K562 (cell line): ENCODE data around the gene RASL11A. TPM values are rescaled to one million over a fixed set of nuclear protein-coding genes. Genes with fewer than 3 reads are reported as not detected.

Experiments
- ATF3 ChIP-seq, 2 experiments: fragments of 450-650 bp in 1 of 2; sonication (generic) in 1 of 2; formaldehyde crosslinking in 1 of 2; IDR thresholded peaks in 1 of 2; conservative IDR thresholded peaks in 1 of 2; 2 replicates each; pipeline versions ENCODE4 v1.6.1 to v1.8.1; 2016 to 2023; ENCODE audit warnings: mild to moderate bottlenecking in 2 of 2, moderate library complexity in 2 of 2, inconsistent platforms in 1 of 2, missing genetic modification reagents in 1 of 2
- HMGN3 ChIP-seq: IDR thresholded peaks from 2 replicates; pipeline ENCODE4 v1.6.1; 2011; ENCODE audit warnings: borderline replicate concordance, low read depth, mild to moderate bottlenecking, mixed read lengths, low read length; ENCODE audit not compliant: insufficient read length; ENCODE audit errors: extremely low read depth
- JUN ChIP-seq, 2 experiments: sonication (generic) in 1 of 2; formaldehyde crosslinking in 1 of 2; IDR thresholded peaks; 2 replicates each; pipeline versions ENCODE4 v1.6.1 to v1.8.0; 2012 to 2022; ENCODE audit warnings: borderline replicate concordance in 2 of 2, mild to moderate bottlenecking in 2 of 2, improper control_type of control experiment in 1 of 2, low read depth in 1 of 2, low read length in 1 of 2, missing genetic modification reagents in 1 of 2
- JUND ChIP-seq, 2 experiments: IDR thresholded peaks; 2 replicates in 1 of 2; 3 replicates in 1 of 2; pipeline ENCODE4 v1.6.1; 2011; ENCODE audit warnings: borderline replicate concordance in 2 of 2, low read depth in 2 of 2, low read length in 2 of 2, improper control_type of control experiment in 1 of 2, missing biosample characterization in 1 of 2, missing genetic modification characterization in 1 of 2, missing genetic modification reagents in 1 of 2
- MAFG ChIP-seq: fragments of 450-650 bp; conservative IDR thresholded peaks from 2 replicates; pipeline ENCODE4 v1.6.1; 2016; ENCODE audit warnings: missing genetic modification characterization, missing compliant biosample characterization
- NCOA6 ChIP-seq: fragments of 450-650 bp; IDR thresholded peaks from 2 replicates; pipeline ENCODE4 v1.6.1; 2017; ENCODE audit warnings: mild to moderate bottlenecking
- RBBP5 ChIP-seq: fragments of 200-600 bp; sonication (generic); IDR thresholded peaks from 2 replicates; pipeline ENCODE4 v1.6.1; 2012; ENCODE audit warnings: borderline replicate concordance, mild to moderate bottlenecking, low read length, control low read depth, inconsistent platforms; ENCODE audit not compliant: insufficient read depth, poor library complexity, severe bottlenecking
- SETDB1 ChIP-seq: IDR thresholded peaks from one replicate; pipeline ENCODE4 v1.6.1; 2012; ENCODE audit warnings: low read length, control low read depth, inconsistent platforms
- SREBF1 ChIP-seq: fragments of 150-350 bp; IDR thresholded peaks from 2 replicates; pipeline ENCODE4 v1.6.1; 2014; ENCODE audit warnings: antibody characterized with exemption, low read depth, low read length, borderline replicate concordance
- ZBTB1 ChIP-seq: sonication (generic); formaldehyde crosslinking; IDR thresholded peaks from 2 replicates; pipeline ENCODE4 v1.8.1; 2023; ENCODE audit warnings: missing genetic modification reagents, low read depth, mild to moderate bottlenecking, borderline replicate concordance
- ZNF212 ChIP-seq: fragments of 450-650 bp; formaldehyde crosslinking; IDR thresholded peaks from 2 replicates; pipeline ENCODE4 v1.4.0; 2020; ENCODE audit warnings: mild to moderate bottlenecking
- ZNF445 ChIP-seq: fragments of 250-450 bp; sonication (Bioruptor Pico); IDR thresholded peaks from 2 replicates; pipeline ENCODE4 v1.4.0; 2020; ENCODE audit warnings: low read depth, mild to moderate bottlenecking, moderate library complexity
- polyA plus RNA-seq, 8 experiments: library from polyadenylated mRNA; depleted of rRNA in 4 of 8; stranded (reverse) in 5 of 8; unstranded in 3 of 8; fragments of >200 nt; fragmentation: Nextera tagmentation in 2 of 8; fragmentation: Illumina TruSeq in 1 of 8; extraction: Ambion mirVana in 2 of 8; extraction: Trizol in 1 of 8; gene quantifications; 2 replicates each; pipeline versions ENCODE4 v1.2.1 to v1.2.3, GENCODE V29; 2011 to 2014; ENCODE audit warnings: inconsistent platforms in 1 of 8, missing spikeins in 1 of 8
- total RNA-seq, 7 experiments: library from RNA; depleted of rRNA in 6 of 7; stranded (reverse); fragments of >200 nt in 6 of 7; fragmentation: Illumina TruSeq in 2 of 7; extraction: Trizol in 2 of 7; gene quantifications; 2 replicates each; pipeline versions ENCODE4 v1.2.1 to v1.2.3, GENCODE V29; 2011 to 2021; ENCODE audit warnings: low replicate concordance in 1 of 7

RASL11A gene
- total and polyA plus RNA-seq, 9 of the 15 experiments (the other 6 are each of a cell fraction or from before 2014, with no cell fraction given), result 0.11 to 2.2 (median 1.5) TPM; not detected in 1

GRCh38 chr13:27309967-27310598 is 39.5 kb downstream of the RASL11A start (continued):
- TF ChIP-seq RBBP5 (no peak), JUND (IDR thresholded peaks at IDR 0.05; ENCODE audit: borderline replicate concordance, low read depth, low read length) (peak; percentile 38; the same call in 1 of the 2 replicates), JUND (tag; IDR thresholded peaks at IDR 0.05; ENCODE audit: borderline replicate concordance, low read depth, low read length) (peak; percentile 50; the same call in 2 of the 3 replicates), ZBTB1 (CRISPR knock-in tag) (no peak), MAFG (tag) (0 out of 2 replicates have a peak, but pooled peaks have one; percentile 21), ZNF445 (CRISPR knock-in tag) (no peak), SETDB1 (no peak), HMGN3 (no peak), ATF3 (IDR thresholded peaks at IDR 0.05) (peak; percentile 57), ATF3 (CRISPR knock-in tag; conservative IDR thresholded peaks at IDR 0.05) (no peak), ZNF212 (CRISPR knock-in tag) (no peak), SREBF1 (no peak), NCOA6 (no peak), JUN (IDR thresholded peaks at IDR 0.05; ENCODE audit: borderline replicate concordance, low read depth, low read length) (no peak), JUN (CRISPR knock-in tag; IDR thresholded peaks at IDR 0.05; ENCODE audit: borderline replicate concordance) (no peak)
